Stimulated activated CD4-positive, alpha-beta T cell treated with anti-CD3 and anti-CD28 coated beads, TNF-alpha, amount 100 ng/mL, for 1 hour (primary cell): ENCODE measurements around the gene WFS1.

Experiments used
- DNase-seq, 3 donors: peaks; one replicate each; pipeline ENCODE4 v3.0.0-alpha.2; 2020; ENCODE audit warnings: low read depth in 3 of 3, low spot score in 1 of 3

The WFS1 gene

GRCh38 chr4:6336166-6336565 is 66.5 kb downstream of the WFS1 start:
- DNase-seq = no peak

- DNase-seq = no peak
These were observed 67.8 kb downstream of the WFS1 start for GRCh38 chr4:6337331-6337935.

GRCh38 chr4:6338175-6338950 is 68.7 kb downstream of the WFS1 start:
- no peak for DNase-seq

- DNase-seq = no peak
These were observed 69.5 kb downstream of the WFS1 start for GRCh38 chr4:6338951-6339817.

GRCh38 chr4:6339818-6340445 is 70.3 kb downstream of the WFS1 start:
- no peak for DNase-seq

- no peak for DNase-seq
These were observed 70.9 kb downstream of the WFS1 start for GRCh38 chr4:6340446-6341015.

GRCh38 chr4:6341696-6342095 is 72.0 kb downstream of the WFS1 start:
- no peak for DNase-seq

GRCh38 chr4:6342530-6343293 is 73.1 kb downstream of the WFS1 start:
- DNase-seq = no peak

- no peak for DNase-seq
These were observed 74.3 kb downstream of the WFS1 start for GRCh38 chr4:6343939-6344408.

GRCh38 chr4:6345096-6345830 is 75.6 kb downstream of the WFS1 start:
- no peak for DNase-seq

GRCh38 chr4:6345866-6346265 is 76.2 kb downstream of the WFS1 start:
- no peak for DNase-seq

- no peak for DNase-seq
These were observed 76.9 kb downstream of the WFS1 start for GRCh38 chr4:6346373-6347110.

GRCh38 chr4:6347511-6348045 is 77.9 kb downstream of the WFS1 start:
- DNase-seq = no peak

- DNase-seq = no peak
These were observed 78.8 kb downstream of the WFS1 start for GRCh38 chr4:6348408-6348807.

- no peak for DNase-seq
These were observed 80.4 kb downstream of the WFS1 start for GRCh38 chr4:6349896-6350603.

- DNase-seq = no peak
These were observed 81.0 kb downstream of the WFS1 start for GRCh38 chr4:6350646-6351045.

GRCh38 chr4:6351246-6352000 is 81.8 kb downstream of the WFS1 start:
- no peak for DNase-seq
